Psoas muscle (tissue), 8 donors: ENCODE results near the gene RIPOR2. TPM values are rescaled to one million over a fixed set of nuclear protein-coding genes. Genes with fewer than 3 reads are reported as not detected.
"Not testable (repeated sequence)": the region's sequence is repeated elsewhere in the genome, so short reads cannot be mapped to it uniquely, and the experiment has no call there.

Source experiments
- ATAC-seq, 4 donors: fragments of 200-7000 bp; cut with Tn5 transposase; one replicate each; pipeline ENCODE4 v1.9.1; 2020; ENCODE audit warnings: moderate library complexity in 3 of 4, mild to moderate bottlenecking in 2 of 4
- DNase-seq, 2 donors: peaks; one replicate each; pipeline ENCODE4 v3.0.0-alpha.2; 2020
- H3K27ac ChIP-seq: fragments of 200-600 bp; one replicate; pipeline ENCODE4 v1.8.0; 2022
- H3K27me3 ChIP-seq, 3 donors: fragments of 200-600 bp in 1 of 3; one replicate each; pipeline versions ENCODE4 v1.6.1 to v1.8.0; 2013 to 2022; ENCODE audit warnings: low read length in 2 of 3, mild to moderate bottlenecking in 2 of 3, moderate library complexity in 1 of 3; ENCODE audit not compliant: insufficient read depth in 3 of 3
- H3K36me3 ChIP-seq, 2 donors: fragments of 200-600 bp in 1 of 2; one replicate each; pipeline versions ENCODE4 v1.6.1 to v1.8.0; 2013 to 2022; ENCODE audit warnings: low read depth in 1 of 2, mild to moderate bottlenecking in 1 of 2, moderate library complexity in 1 of 2; ENCODE audit not compliant: insufficient read depth in 1 of 2
- H3K4me1 ChIP-seq: fragments of 200-600 bp; one replicate; pipeline ENCODE4 v1.8.0; 2022
- H3K4me3 ChIP-seq: fragments of 200-600 bp; one replicate; pipeline ENCODE4 v1.8.0; 2022; ENCODE audit warnings: mild to moderate bottlenecking
- H3K9me3 ChIP-seq: fragments of 200-600 bp; one replicate; pipeline ENCODE4 v1.8.0; 2022
- CTCF ChIP-seq: fragments of 200-600 bp; IDR thresholded peaks from one replicate; pipeline ENCODE4 v1.8.0; 2022; ENCODE audit warnings: antibody characterized with exemption
- WGBS, 3 donors: extraction: QIAGEN DNeasy Blood & Tissue Kit; methylation state at CpG; one replicate each; pipeline versions ENCODE4 v1.1.6 to v1.1.7; 2013; 5-methylcytosine and 5-hydroxymethylcytosine counted together
- intact Hi-C, 2 donors: fragments of 100-400 bp; cut with DNase I; formaldehyde crosslinking; loops; one replicate each; pipeline versions ENCODE4 v1.11.0 to v1.14.2; 2022
- polyA plus RNA-seq, 3 donors: library from polyadenylated mRNA; stranded (reverse); fragments of 200-250 nt; gene quantifications; one replicate each; pipeline ENCODE4 v1.2.3, GENCODE V29; 2013
- total RNA-seq, 4 donors: library from RNA; stranded (reverse); fragmentation: NEBNext Ultra II Directional in 2 of 4; extraction: Animal tissue kit (Norgen Biotek cat#: 25700) in 2 of 4; gene quantifications; one replicate each; pipeline versions ENCODE4 v1.2.1 to v1.2.4, GENCODE V29; 2021 to 2023
- donor health status: healthy with polysubstance abuse.
- donor health status: DM: no; HTN: no; CAD: no; lungs with moderate emphysema.
- donor health status: Bipolar disorder and iron deficiency.
- donor health status: healthy.
- donor health status: DM: yes; HTN: yes; CAD: no.
- donor health status: DM: no; HTN: no; CAD: no.
- donor health status: DM: no; HTN: no; CAD: no.
- donor health status: DM: yes; HTN: yes; CAD: no.

RIPOR2 gene
- total and polyA plus RNA-seq, 7 donors = 1.3 to 13.2 (median 7.1) TPM

GRCh38 chr6:24879351-24879750 is 56.4 kb downstream of the RIPOR2 start:
- intact Hi-C loops = no loop called here
- no peak for ATAC-seq
- Histone ChIP-seq H3K4me3 (no peak overlapping the region), H3K36me3 (peaks cover 0 to 9% of the 10 kb centered on the region in 2 donors), H3K4me1 (peaks cover 14% of the 10 kb centered on the region), H3K27me3 (no peaks in the 10 kb centered on the region), H3K27ac (no peak overlapping the region), H3K9me3 (no peaks in the 10 kb centered on the region)
- WGBS, 3 donors = 90 to 96% (median 94%) methylated on average over 3 of the region's 3 CpGs
- TF ChIP-seq CTCF = no peak
- DNase-seq = no peak

GRCh38 chr6:24877747-24878146 is 58.0 kb downstream of the RIPOR2 start:
- DNase-seq, intact Hi-C loops, H3K9me3 ChIP-seq, H3K27ac ChIP-seq, ATAC-seq, H3K4me3 ChIP-seq, H3K27me3 ChIP-seq: not testable (repeated sequence)
- peaks cover 0 to 23% of the 10 kb centered on the region in 2 donors for H3K36me3 ChIP-seq
- WGBS, 3 donors = 90 to 94% (median 91%) methylated on average over 4 of the region's 4 CpGs
- H3K4me1 ChIP-seq = peaks cover 11% of the 10 kb centered on the region

DNA sequence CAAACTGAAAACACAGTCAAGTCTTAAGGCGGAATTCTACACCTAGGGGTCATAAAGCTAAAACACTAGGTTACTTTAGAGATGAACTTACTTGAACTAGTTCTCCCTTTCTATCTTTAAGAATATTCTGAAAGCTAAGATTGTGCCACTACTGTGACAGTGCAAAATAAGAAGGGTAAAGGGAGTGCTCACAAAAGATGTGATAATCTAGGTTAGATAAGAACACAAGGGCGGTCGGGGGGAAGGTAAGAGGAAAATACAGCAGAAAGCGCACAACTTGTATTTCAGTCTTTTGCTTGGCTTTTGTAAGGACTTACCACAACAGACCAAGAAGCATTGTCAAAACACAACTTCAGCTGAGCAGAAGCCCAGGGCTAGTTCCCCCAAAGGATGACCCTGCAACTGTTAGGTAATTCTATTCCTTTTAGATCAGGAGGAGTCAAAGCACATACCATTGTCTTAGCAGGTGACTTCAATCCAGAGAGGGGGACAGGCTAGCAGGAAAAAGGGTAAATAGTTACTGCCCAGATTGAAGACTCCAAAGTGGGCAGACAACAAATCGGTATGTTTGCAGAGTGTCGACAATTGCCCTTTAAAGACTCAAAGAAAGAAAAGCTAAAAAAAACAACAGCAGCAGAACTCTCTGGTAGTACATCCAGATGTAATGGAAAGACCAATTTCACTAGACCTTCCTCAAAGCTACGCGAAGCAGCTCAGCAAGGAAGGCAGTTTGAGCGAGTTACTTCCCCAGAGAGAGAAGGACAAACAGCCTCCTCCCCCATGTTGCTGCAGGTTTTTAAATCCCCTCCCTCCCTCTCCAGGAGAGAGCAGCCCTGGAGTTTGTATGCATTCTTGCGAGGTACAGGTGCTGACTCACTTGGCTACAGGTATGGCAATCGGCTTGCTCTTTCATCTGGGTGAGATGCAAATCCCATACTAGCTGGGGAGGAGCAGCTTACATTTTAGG is 59.0 kb downstream of the RIPOR2 start:
- no peak for ATAC-seq
- Histone ChIP-seq H3K4me3 (no peak overlapping the region), H3K9me3 (no peaks in the 10 kb centered on the region), H3K4me1 (peaks cover 11% of the 10 kb centered on the region), H3K36me3 (peaks cover 0 to 33% of the 10 kb centered on the region in 2 donors), H3K27me3 (no peaks in the 10 kb centered on the region), H3K27ac (no peak overlapping the region)
- 85 to 91% (median 89%) methylated on average over 11 of the region's 11 CpGs for WGBS, 3 donors
- TF ChIP-seq CTCF = no peak
- intact Hi-C loops = no loop called here
- no peak for DNase-seq

- WGBS, 3 donors = 64 to 75% (median 69%) methylated on average over 9 of the region's 9 CpGs
- Histone ChIP-seq H3K36me3 (peaks cover 0 to 43% of the 10 kb centered on the region in 2 donors), H3K4me3 (no peak overlapping the region), H3K27me3 (no peaks in the 10 kb centered on the region), H3K27ac (no peak overlapping the region), H3K9me3 (no peaks in the 10 kb centered on the region), H3K4me1 (peaks cover 7% of the 10 kb centered on the region)
- intact Hi-C loops = no loop called here
- TF ChIP-seq CTCF = no peak
- DNase-seq = no peak
- no peak for ATAC-seq
Measured at GRCh38 chr6:24875534-24875901, 60.2 kb downstream of the RIPOR2 start.

DNA sequence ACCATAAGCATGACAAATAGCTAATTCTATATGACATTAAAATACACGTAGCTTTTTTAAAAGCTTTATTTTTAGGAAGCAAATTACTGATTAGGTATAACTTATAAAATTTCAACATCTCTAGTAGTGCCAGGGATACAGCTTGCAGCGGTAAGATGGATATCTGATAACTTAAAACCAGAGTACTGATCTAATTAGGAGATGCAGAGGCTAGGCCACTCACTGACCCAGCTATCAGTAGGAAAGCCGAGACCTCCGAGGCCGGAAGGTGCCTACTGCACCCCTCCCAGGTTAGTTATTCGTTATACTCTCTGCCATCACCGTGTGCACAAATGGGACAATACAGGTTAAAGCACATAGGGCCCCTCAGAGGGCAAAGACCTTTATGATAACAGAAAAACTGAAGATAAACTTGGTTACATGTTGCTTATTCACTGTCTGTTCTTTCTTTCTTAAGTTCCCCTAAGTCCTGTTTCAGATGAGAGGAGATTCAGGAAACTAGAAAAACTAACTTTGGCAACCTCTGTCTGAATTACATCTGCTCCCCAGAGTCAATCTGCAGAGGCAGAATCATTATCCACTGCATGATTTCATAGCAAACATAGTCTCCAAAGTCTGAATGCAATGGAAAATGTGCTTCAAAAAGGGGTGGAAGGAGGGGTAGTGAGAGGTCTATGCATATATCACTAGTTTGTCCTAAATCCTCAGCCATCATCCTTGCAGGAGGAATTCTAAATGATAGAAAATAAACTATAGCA is 60.8 kb downstream of the RIPOR2 start:
- Histone ChIP-seq H3K4me1 (peaks cover 3% of the 10 kb centered on the region), H3K27ac (no peak overlapping the region), H3K27me3 (no peaks in the 10 kb centered on the region), H3K36me3 (peaks cover 0 to 43% of the 10 kb centered on the region in 2 donors), H3K4me3 (no peak overlapping the region), H3K9me3 (no peaks in the 10 kb centered on the region)
- intact Hi-C loops = no loop called here
- TF ChIP-seq CTCF = no peak
- DNase-seq (no peak), ATAC-seq (no peak)
- WGBS, 3 donors = 83 to 90% (median 87%) methylated on average over 7 of the region's 7 CpGs
